Hepatocyte (in vitro differentiated cells): Measurements from ENCODE around the gene DENND1A. TPM values are rescaled to one million over a fixed set of nuclear protein-coding genes. Genes with fewer than 3 reads are reported as not detected.
"Not testable (repeated sequence)": the region's sequence is repeated elsewhere in the genome, so short reads cannot be mapped to it uniquely, and the experiment has no call there.

Experiments used
- DNase-seq: peaks from one replicate; pipeline ENCODE4 v3.0.0-alpha.2; 2016; ENCODE audit warnings: low spot score
- H2AFZ ChIP-seq: fragments of 200-600 bp; sonication (generic); 2 replicates; pipeline ENCODE4 v1.6.0; 2016; ENCODE audit warnings: antibody characterized with exemption, mild to moderate bottlenecking
- H3K27ac ChIP-seq: fragments of 200-600 bp; sonication (generic); 2 replicates; pipeline ENCODE4 v1.5.1; 2016; ENCODE audit warnings: mild to moderate bottlenecking
- H3K27me3 ChIP-seq: fragments of 200-600 bp; sonication (generic); 2 replicates; pipeline ENCODE4 v1.6.1; 2016
- H3K36me3 ChIP-seq: fragments of 200-600 bp; sonication (generic); replicated peaks from 2 replicates; pipeline ENCODE4 v1.5.1; 2016; ENCODE audit warnings: low read depth; ENCODE audit not compliant: insufficient read depth
- H3K4me1 ChIP-seq: fragments of 200-600 bp; sonication (generic); 2 replicates; pipeline ENCODE4 v1.5.1; 2016; ENCODE audit warnings: mild to moderate bottlenecking, moderate library complexity; ENCODE audit not compliant: insufficient read depth
- H3K4me2 ChIP-seq: fragments of 200-600 bp; sonication (generic); 2 replicates; pipeline ENCODE4 v1.6.0; 2016
- H3K4me3 ChIP-seq: fragments of 200-600 bp; sonication (generic); 2 replicates; pipeline ENCODE4 v1.5.1; 2016; ENCODE audit warnings: mild to moderate bottlenecking
- H3K79me2 ChIP-seq: fragments of 200-600 bp; sonication (generic); 2 replicates; pipeline ENCODE4 v1.6.0; 2017; ENCODE audit warnings: mild to moderate bottlenecking
- H3K9me2 ChIP-seq: fragments of 200-600 bp; sonication (generic); replicated peaks from 2 replicates; pipeline ENCODE4 v1.6.0; 2017; ENCODE audit warnings: mild to moderate bottlenecking; ENCODE audit not compliant: insufficient read depth
- H3K9me3 ChIP-seq: fragments of 200-600 bp; sonication (generic); 2 replicates; pipeline ENCODE4 v1.5.1; 2016; ENCODE audit warnings: low read depth, mild to moderate bottlenecking
- H4K20me1 ChIP-seq: fragments of 200-600 bp; sonication (generic); 2 replicates; pipeline ENCODE4 v1.6.0; 2016; ENCODE audit warnings: mild to moderate bottlenecking; ENCODE audit not compliant: insufficient read depth, poor library complexity, severe bottlenecking
- EZH2 ChIP-seq: fragments of 200-600 bp; sonication (generic); IDR thresholded peaks from 2 replicates; pipeline ENCODE4 v1.6.1; 2016; ENCODE audit warnings: antibody characterized with exemption, mild to moderate bottlenecking, borderline replicate concordance
- EZH2phosphoT487 ChIP-seq: fragments of 200-600 bp; sonication (generic); IDR thresholded peaks from one replicate; pipeline ENCODE4 v1.6.1; 2018; ENCODE audit warnings: antibody characterized with exemption, mild to moderate bottlenecking, low read depth, moderate library complexity; ENCODE audit not compliant: unreplicated experiment, severe bottlenecking
- WGBS: methylation state at CpG from one replicate; pipeline ENCODE4 v1.1.6; 2016; ENCODE audit warnings: low lambda C conversion rate; ENCODE audit errors: missing lambda C conversion rate; 5-methylcytosine and 5-hydroxymethylcytosine counted together
- polyA plus RNA-seq: library from polyadenylated mRNA; unstranded; fragments of >200 nt; fragmentation: Nextera tagmentation; extraction: Ambion mirVana; gene quantifications from 2 replicates; pipeline ENCODE4 v1.2.1, GENCODE V29; 2016
- total RNA-seq: library from RNA; depleted of rRNA; stranded (reverse); fragments of >200 nt; gene quantifications from 2 replicates; pipeline ENCODE4 v1.2.3, GENCODE V29; 2014
- TF ChIP-seq, protein P1 (sequence below): fragments of 200-600 bp; sonication (generic); IDR thresholded peaks from 2 replicates; pipeline ENCODE4 v1.5.1; 2016; ENCODE audit warnings: antibody characterized with exemption, mild to moderate bottlenecking; ENCODE audit not compliant: poor library complexity

The DENND1A gene
- total and polyA plus RNA-seq, 2 experiments from 2014 or later, result 24.0 to 28.9 TPM

DNA sequence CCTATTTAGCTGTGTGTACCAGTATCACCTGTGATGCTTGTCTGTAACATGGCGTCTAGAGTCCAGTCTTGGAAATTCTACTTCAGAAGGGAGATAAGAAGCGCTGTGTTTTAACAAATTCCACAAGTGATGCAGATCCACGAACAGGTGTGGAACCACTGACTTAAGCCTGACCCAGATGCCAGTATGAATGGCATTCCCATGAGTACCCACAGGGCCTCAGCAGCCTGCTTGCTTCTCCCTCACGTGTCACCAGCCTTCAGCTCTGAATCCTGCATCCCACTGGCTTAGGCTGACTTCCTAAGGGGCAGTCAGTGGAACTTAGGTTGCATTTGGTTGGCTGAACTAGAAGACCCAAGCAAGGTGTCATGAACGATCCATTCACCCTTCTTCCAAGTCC is 8.5 kb upstream of the DENND1A start:
- no peak for TF ChIP-seq EZH2
- TF ChIP-seq, protein P1, sequence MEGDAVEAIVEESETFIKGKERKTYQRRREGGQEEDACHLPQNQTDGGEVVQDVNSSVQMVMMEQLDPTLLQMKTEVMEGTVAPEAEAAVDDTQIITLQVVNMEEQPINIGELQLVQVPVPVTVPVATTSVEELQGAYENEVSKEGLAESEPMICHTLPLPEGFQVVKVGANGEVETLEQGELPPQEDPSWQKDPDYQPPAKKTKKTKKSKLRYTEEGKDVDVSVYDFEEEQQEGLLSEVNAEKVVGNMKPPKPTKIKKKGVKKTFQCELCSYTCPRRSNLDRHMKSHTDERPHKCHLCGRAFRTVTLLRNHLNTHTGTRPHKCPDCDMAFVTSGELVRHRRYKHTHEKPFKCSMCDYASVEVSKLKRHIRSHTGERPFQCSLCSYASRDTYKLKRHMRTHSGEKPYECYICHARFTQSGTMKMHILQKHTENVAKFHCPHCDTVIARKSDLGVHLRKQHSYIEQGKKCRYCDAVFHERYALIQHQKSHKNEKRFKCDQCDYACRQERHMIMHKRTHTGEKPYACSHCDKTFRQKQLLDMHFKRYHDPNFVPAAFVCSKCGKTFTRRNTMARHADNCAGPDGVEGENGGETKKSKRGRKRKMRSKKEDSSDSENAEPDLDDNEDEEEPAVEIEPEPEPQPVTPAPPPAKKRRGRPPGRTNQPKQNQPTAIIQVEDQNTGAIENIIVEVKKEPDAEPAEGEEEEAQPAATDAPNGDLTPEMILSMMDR, result no peak
- no peak for TF ChIP-seq EZH2phosphoT487
- H3K27ac ChIP-seq, result no peak overlapping the region
- no peaks in the 10 kb centered on the region for H3K4me1 ChIP-seq
- H3K9me2 ChIP-seq, result no peaks in the 10 kb centered on the region
- no peaks in the 10 kb centered on the region for H4K20me1 ChIP-seq
- no peak overlapping the region for H2AFZ ChIP-seq
- no peak overlapping the region for H3K4me3 ChIP-seq
- H3K9me3 ChIP-seq, result no peaks in the 10 kb centered on the region
- no peaks in the 10 kb centered on the region for H3K36me3 ChIP-seq
- no peak for DNase-seq
- 91% methylated on average over 5 of the region's 5 CpGs for WGBS
- H3K79me2 ChIP-seq, result no peaks in the 10 kb centered on the region
- H3K4me2 ChIP-seq, result no peak overlapping the region
- H3K27me3 ChIP-seq, result no peaks in the 10 kb centered on the region

DNA sequence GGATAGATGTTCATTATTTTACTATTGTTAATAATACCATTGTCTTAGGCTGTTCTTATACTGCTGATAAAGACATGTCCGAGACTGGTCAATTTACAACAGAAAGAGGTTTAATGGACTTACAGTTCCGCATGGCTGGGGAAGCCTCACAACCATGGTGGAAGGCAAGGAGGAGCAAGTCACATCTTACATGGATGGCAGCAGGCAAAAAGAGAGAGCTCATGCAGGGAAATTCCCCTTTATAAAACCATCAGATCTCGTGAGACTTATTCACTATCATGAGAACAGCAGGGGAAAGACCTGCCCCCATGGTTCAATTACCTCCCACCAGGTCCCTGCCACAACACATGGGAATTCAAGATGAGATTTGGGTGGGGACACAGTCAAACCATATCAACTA is 6.6 kb upstream of the DENND1A start:
- H3K27me3 ChIP-seq, DNase-seq, H3K9me3 ChIP-seq, H3K4me2 ChIP-seq, H3K36me3 ChIP-seq, H2AFZ ChIP-seq, H4K20me1 ChIP-seq, H3K79me2 ChIP-seq, H3K4me3 ChIP-seq, H3K4me1 ChIP-seq, H3K9me2 ChIP-seq, H3K27ac ChIP-seq: not testable (repeated sequence)
- WGBS, result 96% methylated on average over 3 of the region's 3 CpGs

DNA sequence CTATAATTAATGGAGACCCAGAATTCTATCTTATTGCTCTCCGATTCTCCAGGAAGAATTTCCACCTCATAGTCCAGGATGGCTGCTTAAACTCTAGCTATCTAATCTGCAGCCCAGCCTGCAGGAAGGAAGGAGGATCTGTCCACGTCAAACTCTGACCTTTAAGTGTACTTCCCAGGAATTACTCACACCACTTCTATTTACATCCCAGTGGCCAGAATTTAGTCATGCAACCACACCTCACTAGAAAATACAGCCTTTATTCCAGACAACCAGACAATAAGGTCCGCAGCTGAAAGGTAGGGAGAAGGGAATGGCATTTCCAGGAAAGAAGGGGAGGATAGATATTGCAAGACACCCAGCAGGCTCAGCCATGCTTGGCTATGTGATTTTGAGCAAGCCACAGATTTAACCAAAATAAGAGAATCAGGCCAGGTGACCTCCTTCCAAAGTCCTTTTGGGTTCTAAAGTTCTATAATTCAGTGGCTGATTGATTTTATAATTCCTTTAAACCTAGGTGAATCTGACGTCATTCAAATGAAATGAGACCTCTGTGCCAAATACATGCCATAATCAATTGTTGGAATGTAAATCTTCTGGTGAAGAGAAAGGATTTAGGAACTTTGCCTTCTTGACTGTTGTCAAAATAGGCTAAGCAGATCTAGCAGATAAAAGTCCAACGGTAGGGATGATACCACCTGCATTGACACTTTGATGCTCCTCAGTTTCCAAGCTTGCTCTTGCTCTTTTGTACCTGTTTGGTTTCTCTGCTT is 3.7 kb upstream of the DENND1A start:
- TF ChIP-seq EZH2phosphoT487 (no peak), EZH2 (no peak)
- TF ChIP-seq, protein P1, result no peak
- Histone ChIP-seq H3K4me2 (no peak overlapping the region), H3K9me3 (no peaks in the 10 kb centered on the region), H3K4me3 (no peak overlapping the region), H3K4me1 (peaks cover 3% of the 10 kb centered on the region), H2AFZ (no peak overlapping the region), H3K36me3 (no peaks in the 10 kb centered on the region), H3K9me2 (no peaks in the 10 kb centered on the region), H4K20me1 (no peaks in the 10 kb centered on the region), H3K79me2 (no peaks in the 10 kb centered on the region), H3K27me3 (no peaks in the 10 kb centered on the region), H3K27ac (peak overlapping the region; percentile 53)
- peak; percentile 41 for DNase-seq
- 52% methylated on average over 5 of the region's 5 CpGs for WGBS

DNA sequence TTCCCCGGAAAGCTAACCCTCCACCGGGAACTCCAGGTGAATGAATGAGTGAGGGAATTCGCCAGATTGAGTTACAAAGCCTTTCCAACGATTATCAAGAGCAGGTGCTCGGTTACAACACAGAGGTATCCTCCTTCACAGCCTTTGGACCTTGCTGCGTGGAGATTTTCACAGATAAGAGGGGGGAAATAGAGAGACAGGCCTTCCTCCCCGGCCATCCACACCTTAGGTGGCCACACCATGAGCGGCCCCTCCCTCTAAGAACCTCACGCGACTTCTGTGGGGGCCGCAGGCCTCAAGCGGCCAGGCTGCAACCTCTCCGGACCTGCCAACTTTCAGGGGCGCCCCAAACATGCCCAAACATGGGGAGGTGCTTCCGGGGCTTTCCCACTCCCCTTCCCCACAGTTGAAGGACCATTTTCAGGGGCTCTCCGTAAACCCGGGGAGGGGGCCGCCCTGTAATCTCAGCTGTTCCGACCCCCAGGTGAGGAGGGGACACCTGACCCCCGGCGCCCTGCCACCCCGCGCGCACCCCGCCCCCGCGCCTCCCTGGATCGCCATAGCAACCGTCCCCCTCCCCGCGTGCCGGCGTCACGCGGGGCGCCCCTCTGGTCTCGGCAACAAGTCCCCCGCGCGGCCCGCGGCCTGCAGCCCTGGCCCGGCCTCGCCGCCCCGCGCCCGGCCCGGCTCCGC is 603 bp downstream of the DENND1A start:
- peak overlapping the region; percentile 13 for H2AFZ ChIP-seq
- no peaks in the 10 kb centered on the region for H3K27me3 ChIP-seq
- H3K36me3 ChIP-seq, result no peaks in the 10 kb centered on the region
- peak; percentile 67 for DNase-seq
- 2% methylated on average over 38 of the region's 50 CpGs for WGBS
- H3K79me2 ChIP-seq, result peaks cover 33% of the 10 kb centered on the region
- H3K4me2 ChIP-seq, result peak overlapping the region; percentile 88
- H3K9me2 ChIP-seq, result no peaks in the 10 kb centered on the region
- TF ChIP-seq, protein P1, result no peak
- no peak for TF ChIP-seq EZH2
- TF ChIP-seq EZH2phosphoT487, result no peak
- peak overlapping the region; percentile 93 for H3K27ac ChIP-seq
- peaks cover 32% of the 10 kb centered on the region for H3K4me1 ChIP-seq
- H4K20me1 ChIP-seq, result no peaks in the 10 kb centered on the region
- peak overlapping the region; percentile 51 for H3K4me3 ChIP-seq
- no peaks in the 10 kb centered on the region for H3K9me3 ChIP-seq
